ENCODE results near the gene GLRX. TPM values are rescaled to one million over a fixed set of nuclear protein-coding genes. Genes with fewer than 3 reads are reported as not detected.

Gene GLRX
- total and polyA plus RNA-seq, 2 of the 4 experiments (the other 2 are of a cell fraction): 142 to 193 TPM

DNA sequence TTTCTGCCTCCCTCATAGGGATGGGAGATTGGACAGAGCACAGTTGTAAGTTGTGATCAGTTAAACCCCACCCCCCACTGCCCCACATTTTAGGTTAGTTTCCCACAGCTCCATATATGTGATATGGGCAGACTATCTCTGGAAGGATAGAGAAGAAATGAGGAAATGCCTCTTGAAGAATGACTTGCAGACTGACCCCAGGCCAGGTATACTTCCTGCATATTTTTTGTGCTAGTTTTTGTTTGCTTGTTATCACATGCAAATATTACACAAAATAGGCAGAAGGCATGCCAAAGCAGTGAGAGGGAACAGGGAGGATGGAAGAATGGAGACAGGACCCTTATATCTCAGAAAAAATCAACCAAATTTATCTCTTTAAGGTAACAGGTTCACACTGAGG is 10.1 kb upstream of the GLRX start:
- Histone ChIP-seq H4K8ac (ENCODE audit: low read depth in 2 of 2, low read length in 2 of 2) (no peak overlapping the region), H3K9me1 (ENCODE audit: insufficient read depth, low read length) (peaks cover 3% of the 10 kb centered on the region; the same call in 1 of the 2 replicates), H3K56ac (ENCODE audit: extremely low read depth, insufficient read depth, low read length) (no peak overlapping the region), H3K79me1 (ENCODE audit: low read depth in 1 of 2, low read length in 2 of 2) (no peaks in the 10 kb centered on the region), H3K4me3 (ENCODE audit: insufficient read depth, low read depth, low read length) (no peak overlapping the region), H3K36me3 (ENCODE audit: control insufficient read depth, insufficient read depth, low read length) (no peaks in the 10 kb centered on the region), H3K27ac (ENCODE audit: insufficient read depth, low read length) (no peak overlapping the region), H3K23ac (ENCODE audit: low read depth, low read length) (no peak overlapping the region), H3K14ac (replicated peaks; ENCODE audit: low read depth, low read length) (no peak overlapping the region), H2AK5ac (ENCODE audit: low read depth, low read length) (no peak overlapping the region), H4K5ac (ENCODE audit: low read depth, low read length) (no peak overlapping the region), H3K27me3 (ENCODE audit: control insufficient read depth, insufficient read depth, low read length) (no peaks in the 10 kb centered on the region), H4K20me1 (ENCODE audit: insufficient read depth, low read length) (no peaks in the 10 kb centered on the region), H3K4me1 (ENCODE audit: control insufficient read depth, insufficient read depth, low read length) (peaks cover 3% of the 10 kb centered on the region), H3K4me2 (ENCODE audit: low read depth, low read length) (no peak overlapping the region), H4K91ac (ENCODE audit: insufficient read depth, low read depth, low read length) (no peak overlapping the region), H2BK15ac (ENCODE audit: low read depth, low read length) (no peak overlapping the region), H2BK5ac (ENCODE audit: low read depth, low read length, poor library complexity, severe bottlenecking) (no peak overlapping the region), H2BK120ac (ENCODE audit: low read depth, low read length) (no peak overlapping the region), H2BK20ac (ENCODE audit: low read depth, low read length) (no peak overlapping the region), H3K18ac (ENCODE audit: low read depth, low read length) (no peak overlapping the region), H3K9ac (ENCODE audit: low read depth, low read length) (no peak overlapping the region), H3K9me3 (ENCODE audit: control insufficient read depth, insufficient read depth, low read length) (no peaks in the 10 kb centered on the region), H2AFZ (replicated peaks; ENCODE audit: low read length, poor library complexity) (no peak overlapping the region), H2AK9ac (replicated peaks; ENCODE audit: low read depth, low read length, poor library complexity) (no peak overlapping the region), H3K4ac (ENCODE audit: low read depth, low read length) (no peak overlapping the region)
- CTCF ChIA-PET: no interaction called here
- dilution Hi-C loops (cut with HindIII; ENCODE audit: low sequenced_read_pairs, unreplicated experiment) (no loop called here), in situ Hi-C loops (cut with MboI; ENCODE audit: low sequenced_read_pairs) (no loop called here), intact Hi-C loops (cut with micrococcal nuclease) (no loop called here)
- DNase-seq (no peak), ATAC-seq (ENCODE audit: low read depth) (no peak)
- POLR2A ChIA-PET (ENCODE audit: unreplicated experiment): no interaction called here
- TF ChIP-seq POLR2A (IDR thresholded peaks at IDR 0.05; ENCODE audit: low read depth, low read length): no peak
- TF ChIP-seq SMC3 (IDR thresholded peaks at IDR 0.05; ENCODE audit: low read depth, low read length): no peak
- no peak for TF ChIP-seq CEBPB (IDR thresholded peaks at IDR 0.05; ENCODE audit: low read depth, low read length)
- TF ChIP-seq BHLHE40 (IDR thresholded peaks at IDR 0.05; ENCODE audit: low read depth, low read length): no peak
- TF ChIP-seq FOS (IDR thresholded peaks at IDR 0.05; ENCODE audit: low read depth, low read length): no peak
- TF ChIP-seq CHD1 (IDR thresholded peaks at IDR 0.05; ENCODE audit: low read depth, low read length): no peak
- no peak for TF ChIP-seq RFX5 (IDR thresholded peaks at IDR 0.05; ENCODE audit: low read depth, low read length)
- TF ChIP-seq MAZ (IDR thresholded peaks at IDR 0.05; ENCODE audit: borderline replicate concordance, low read depth, low read length): no peak
- TF ChIP-seq, protein P1, sequence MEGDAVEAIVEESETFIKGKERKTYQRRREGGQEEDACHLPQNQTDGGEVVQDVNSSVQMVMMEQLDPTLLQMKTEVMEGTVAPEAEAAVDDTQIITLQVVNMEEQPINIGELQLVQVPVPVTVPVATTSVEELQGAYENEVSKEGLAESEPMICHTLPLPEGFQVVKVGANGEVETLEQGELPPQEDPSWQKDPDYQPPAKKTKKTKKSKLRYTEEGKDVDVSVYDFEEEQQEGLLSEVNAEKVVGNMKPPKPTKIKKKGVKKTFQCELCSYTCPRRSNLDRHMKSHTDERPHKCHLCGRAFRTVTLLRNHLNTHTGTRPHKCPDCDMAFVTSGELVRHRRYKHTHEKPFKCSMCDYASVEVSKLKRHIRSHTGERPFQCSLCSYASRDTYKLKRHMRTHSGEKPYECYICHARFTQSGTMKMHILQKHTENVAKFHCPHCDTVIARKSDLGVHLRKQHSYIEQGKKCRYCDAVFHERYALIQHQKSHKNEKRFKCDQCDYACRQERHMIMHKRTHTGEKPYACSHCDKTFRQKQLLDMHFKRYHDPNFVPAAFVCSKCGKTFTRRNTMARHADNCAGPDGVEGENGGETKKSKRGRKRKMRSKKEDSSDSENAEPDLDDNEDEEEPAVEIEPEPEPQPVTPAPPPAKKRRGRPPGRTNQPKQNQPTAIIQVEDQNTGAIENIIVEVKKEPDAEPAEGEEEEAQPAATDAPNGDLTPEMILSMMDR (conservative IDR thresholded peaks at IDR 0.05; ENCODE audit: low read depth, low read length): no peak
- TF ChIP-seq NFE2L2 (IDR thresholded peaks at IDR 0.05; ENCODE audit: low read depth, low read length): no peak
- TF ChIP-seq, protein P2, sequence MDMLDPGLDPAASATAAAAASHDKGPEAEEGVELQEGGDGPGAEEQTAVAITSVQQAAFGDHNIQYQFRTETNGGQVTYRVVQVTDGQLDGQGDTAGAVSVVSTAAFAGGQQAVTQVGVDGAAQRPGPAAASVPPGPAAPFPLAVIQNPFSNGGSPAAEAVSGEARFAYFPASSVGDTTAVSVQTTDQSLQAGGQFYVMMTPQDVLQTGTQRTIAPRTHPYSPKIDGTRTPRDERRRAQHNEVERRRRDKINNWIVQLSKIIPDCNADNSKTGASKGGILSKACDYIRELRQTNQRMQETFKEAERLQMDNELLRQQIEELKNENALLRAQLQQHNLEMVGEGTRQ (IDR thresholded peaks at IDR 0.05; ENCODE audit: low read depth, low read length): no peak
- TF ChIP-seq MAFK (IDR thresholded peaks at IDR 0.05; ENCODE audit: low read depth, low read length): no peak
- TF ChIP-seq MXI1 (IDR thresholded peaks at IDR 0.05; ENCODE audit: borderline replicate concordance, low read depth, low read length): no peak
- TF ChIP-seq RAD21 (IDR thresholded peaks at IDR 0.05; ENCODE audit: low read length): no peak
- TF ChIP-seq RCOR1 (IDR thresholded peaks at IDR 0.05; ENCODE audit: insufficient replicate concordance, low read length): no peak
- no TSS peak for BruUV-seq (replicated peaks)
